Measurements from ENCODE around the gene TPGS2.
A peak's percentile ranks its signal among the peaks of the same experiment; 100 is the strongest.

The TPGS2 gene

DNA sequence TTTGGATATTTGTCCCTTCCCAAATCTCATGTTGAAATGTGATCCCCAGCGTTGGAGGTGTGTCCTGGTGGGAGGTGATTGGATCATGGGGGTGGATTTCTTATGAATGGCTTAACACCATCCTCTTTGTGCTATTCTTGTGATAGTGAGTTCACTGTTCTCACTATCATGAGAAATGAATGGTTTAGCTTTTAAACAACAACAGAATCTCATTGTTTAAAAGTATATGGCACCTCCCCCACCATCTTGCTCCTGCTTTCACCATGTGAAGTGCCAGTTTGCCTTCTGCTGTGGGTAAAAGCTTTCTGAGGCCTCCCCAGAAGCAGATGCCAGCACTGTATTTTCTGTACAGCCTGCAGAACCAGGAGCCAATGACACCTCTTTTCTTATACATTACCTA, 38.3 kb upstream of the TPGS2 start:
- no peak overlapping the region for H3K27ac ChIP-seq (ENCODE audit: low read length, poor library complexity, severe bottlenecking)
- no peak overlapping the region for H2BK12ac ChIP-seq (ENCODE audit: low read length in 2 of 2)
- H3K36me3 ChIP-seq (ENCODE audit: control insufficient read depth in 1 of 2, insufficient read depth in 2 of 2, low read depth in 1 of 2, low read length in 2 of 2): peaks cover 0 to 4% of the 10 kb centered on the region in 2 experiments
- H3K4me3 ChIP-seq (ENCODE audit: insufficient read depth in 1 of 2, low read depth in 1 of 2, low read length in 2 of 2): no peak overlapping the region
- no peaks in the 10 kb centered on the region for H3K27me3 ChIP-seq (ENCODE audit: control insufficient read depth in 1 of 2, insufficient read depth in 1 of 2, low read length in 2 of 2)
- no peaks in the 10 kb centered on the region for H3K9me3 ChIP-seq (ENCODE audit: control insufficient read depth, low read length)
- H2BK5ac ChIP-seq (ENCODE audit: low read depth, low read length, poor library complexity, severe bottlenecking): no peak overlapping the region
- peaks cover 1% of the 10 kb centered on the region for H3K4me1 ChIP-seq (ENCODE audit: control insufficient read depth, insufficient read depth, low read depth, low read length)
- H3K4me2 ChIP-seq (ENCODE audit: low read length, poor library complexity, severe bottlenecking): no peak overlapping the region
- no peak overlapping the region for H3K9ac ChIP-seq (ENCODE audit: low read length)
- H4K91ac ChIP-seq (ENCODE audit: low read length): no peak overlapping the region
- WGBS: no CpG with 5 or more reads among the region's 1 CpG
- no peak overlapping the region for H3K23ac ChIP-seq (ENCODE audit: low read length in 2 of 2)
- no peak for DNase-seq
- H3K18ac ChIP-seq (ENCODE audit: low read depth in 1 of 2, low read length in 2 of 2): no peak overlapping the region
- no peak overlapping the region for H2BK120ac ChIP-seq (ENCODE audit: low read depth, low read length)
- H2AK5ac ChIP-seq (ENCODE audit: low read length, severe bottlenecking): no peak overlapping the region
- H2BK15ac ChIP-seq (ENCODE audit: low read depth, poor library complexity, severe bottlenecking): no peak overlapping the region
- no peak overlapping the region for H3K4ac ChIP-seq (ENCODE audit: low read depth in 1 of 2, low read length in 2 of 2)
- peaks cover 5% of the 10 kb centered on the region for H3K79me1 ChIP-seq (replicated peaks; ENCODE audit: low read length, poor library complexity, severe bottlenecking)
- no peak overlapping the region for H2AFZ ChIP-seq (ENCODE audit: low read depth, low read length)
- no peak overlapping the region for H4K8ac ChIP-seq (ENCODE audit: low read length)
- no peak overlapping the region for H3K14ac ChIP-seq (ENCODE audit: low read length in 2 of 2)

DNA sequence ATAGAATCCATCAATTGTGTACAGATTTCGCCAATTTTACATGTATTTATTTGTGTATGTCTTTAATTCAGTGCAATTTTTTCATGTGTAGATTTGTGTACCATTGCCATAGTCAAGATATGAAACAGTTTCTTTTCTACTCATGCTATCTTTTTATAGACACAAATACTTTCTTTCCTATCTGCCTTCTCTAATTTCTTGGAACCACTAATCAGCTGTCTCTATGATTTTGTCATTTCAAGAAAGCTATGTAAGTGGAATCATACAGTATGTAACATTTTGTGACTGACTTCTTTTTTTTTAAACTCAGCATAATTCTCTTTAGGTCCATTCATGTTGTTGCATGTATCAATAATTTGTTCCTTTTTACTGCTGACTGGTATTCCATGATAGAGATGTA, 33.4 kb upstream of the TPGS2 start:
- Histone ChIP-seq H3K14ac (ENCODE audit: low read length in 2 of 2) (no peak overlapping the region), H2BK15ac (ENCODE audit: low read depth, poor library complexity, severe bottlenecking) (no peak overlapping the region), H3K36me3 (ENCODE audit: control insufficient read depth in 1 of 2, insufficient read depth in 2 of 2, low read depth in 1 of 2, low read length in 2 of 2) (peaks cover 0 to 6% of the 10 kb centered on the region in 2 experiments), H3K23ac (ENCODE audit: low read length in 2 of 2) (no peak overlapping the region), H3K27me3 (ENCODE audit: control insufficient read depth in 1 of 2, insufficient read depth in 1 of 2, low read length in 2 of 2) (no peaks in the 10 kb centered on the region), H2BK120ac (ENCODE audit: low read depth, low read length) (no peak overlapping the region), H3K27ac (ENCODE audit: low read length, poor library complexity, severe bottlenecking) (no peak overlapping the region), H2AK5ac (ENCODE audit: low read length, severe bottlenecking) (no peak overlapping the region), H3K9me3 (ENCODE audit: control insufficient read depth, low read length) (no peaks in the 10 kb centered on the region), H4K91ac (ENCODE audit: low read length) (no peak overlapping the region), H3K4me3 (ENCODE audit: insufficient read depth in 1 of 2, low read depth in 1 of 2, low read length in 2 of 2) (no peak overlapping the region), H3K4me2 (ENCODE audit: low read length, poor library complexity, severe bottlenecking) (no peak overlapping the region), H3K9ac (ENCODE audit: low read length) (no peak overlapping the region), H2BK5ac (ENCODE audit: low read depth, low read length, poor library complexity, severe bottlenecking) (no peak overlapping the region), H3K4me1 (ENCODE audit: control insufficient read depth, insufficient read depth, low read depth, low read length) (no peaks in the 10 kb centered on the region), H3K79me1 (replicated peaks; ENCODE audit: low read length, poor library complexity, severe bottlenecking) (peaks cover 5% of the 10 kb centered on the region), H2AFZ (ENCODE audit: low read depth, low read length) (no peak overlapping the region), H3K4ac (ENCODE audit: low read depth in 1 of 2, low read length in 2 of 2) (no peak overlapping the region), H2BK12ac (ENCODE audit: low read length in 2 of 2) (no peak overlapping the region), H3K18ac (ENCODE audit: low read depth in 1 of 2, low read length in 2 of 2) (no peak overlapping the region), H4K8ac (ENCODE audit: low read length) (no peak overlapping the region)
- no peak for DNase-seq
- no CpG with 5 or more reads among the region's 1 CpG for WGBS

DNA sequence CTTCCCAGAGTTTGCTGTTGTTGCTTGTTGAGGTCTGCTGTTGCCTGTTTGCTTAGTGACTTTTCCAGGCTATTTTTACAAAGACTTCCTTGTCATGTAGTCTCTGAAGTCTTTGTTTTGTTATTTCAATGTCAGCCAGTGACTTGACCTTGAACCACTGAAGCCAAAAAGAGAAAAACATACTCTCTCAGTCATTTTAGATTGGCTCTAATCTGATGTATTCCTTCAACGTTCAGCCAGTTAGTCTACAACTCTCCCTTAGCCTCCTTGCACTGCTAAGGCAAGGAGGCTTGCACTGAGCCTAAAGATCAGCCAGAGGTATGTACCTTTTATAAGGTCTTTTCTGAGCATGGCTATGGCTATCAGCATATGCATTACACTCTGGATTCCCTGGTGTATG, 28.0 kb upstream of the TPGS2 start:
- Histone ChIP-seq H3K27ac (ENCODE audit: low read length, poor library complexity, severe bottlenecking) (no peak overlapping the region), H2BK5ac (ENCODE audit: low read depth, low read length, poor library complexity, severe bottlenecking) (no peak overlapping the region), H3K9me3 (ENCODE audit: control insufficient read depth, low read length) (peaks cover 9% of the 10 kb centered on the region), H2BK15ac (ENCODE audit: low read depth, poor library complexity, severe bottlenecking) (no peak overlapping the region), H3K79me1 (replicated peaks; ENCODE audit: low read length, poor library complexity, severe bottlenecking) (peaks cover 3% of the 10 kb centered on the region), H2BK12ac (ENCODE audit: low read length in 2 of 2) (no peak overlapping the region), H3K27me3 (ENCODE audit: control insufficient read depth in 1 of 2, insufficient read depth in 1 of 2, low read length in 2 of 2) (no peaks in the 10 kb centered on the region), H3K4me2 (ENCODE audit: low read length, poor library complexity, severe bottlenecking) (no peak overlapping the region), H3K4me3 (ENCODE audit: insufficient read depth in 1 of 2, low read depth in 1 of 2, low read length in 2 of 2) (no peak overlapping the region), H3K4me1 (ENCODE audit: control insufficient read depth, insufficient read depth, low read depth, low read length) (no peaks in the 10 kb centered on the region), H3K14ac (ENCODE audit: low read length in 2 of 2) (no peak overlapping the region), H3K4ac (ENCODE audit: low read depth in 1 of 2, low read length in 2 of 2) (no peak overlapping the region), H3K23ac (ENCODE audit: low read length in 2 of 2) (no peak overlapping the region), H4K8ac (ENCODE audit: low read length) (no peak overlapping the region), H3K9ac (ENCODE audit: low read length) (no peak overlapping the region), H3K18ac (ENCODE audit: low read depth in 1 of 2, low read length in 2 of 2) (no peak overlapping the region), H3K36me3 (ENCODE audit: control insufficient read depth in 1 of 2, insufficient read depth in 2 of 2, low read depth in 1 of 2, low read length in 2 of 2) (peaks cover 4 to 6% of the 10 kb centered on the region in 2 experiments), H2BK120ac (ENCODE audit: low read depth, low read length) (no peak overlapping the region), H4K91ac (ENCODE audit: low read length) (no peak overlapping the region), H2AK5ac (ENCODE audit: low read length, severe bottlenecking) (no peak overlapping the region), H2AFZ (ENCODE audit: low read depth, low read length) (no peak overlapping the region)
- whole genome bisulfite sequencing: 80% methylated on average over 1 of the region's 1 CpG
- no peak for DNase-seq

DNA sequence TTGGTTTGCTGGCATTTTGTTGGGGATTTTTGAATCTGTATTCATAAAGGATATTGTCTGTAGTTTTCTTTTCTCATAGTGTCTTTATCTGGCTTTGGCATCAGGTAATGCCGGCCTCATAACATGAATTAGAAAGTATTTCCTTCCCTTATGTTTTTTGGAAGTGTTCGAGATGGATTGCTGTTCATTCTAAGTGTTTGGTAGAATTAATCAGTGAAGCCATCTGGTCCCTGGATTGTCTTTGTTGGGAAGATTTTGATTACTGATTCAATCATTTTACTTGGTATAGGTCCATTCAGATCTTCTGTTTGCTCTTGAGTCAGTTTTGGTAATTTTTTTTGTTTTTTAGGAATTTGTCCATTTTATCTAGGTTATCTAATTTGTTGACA, 22.4 kb upstream of the TPGS2 start:
- Histone ChIP-seq H3K4ac (ENCODE audit: low read depth in 1 of 2, low read length in 2 of 2) (no peak overlapping the region), H2BK15ac (ENCODE audit: low read depth, poor library complexity, severe bottlenecking) (no peak overlapping the region), H2BK120ac (ENCODE audit: low read depth, low read length) (no peak overlapping the region), H2AFZ (ENCODE audit: low read depth, low read length) (no peak overlapping the region), H3K27ac (ENCODE audit: low read length, poor library complexity, severe bottlenecking) (no peak overlapping the region), H3K4me2 (ENCODE audit: low read length, poor library complexity, severe bottlenecking) (no peak overlapping the region), H3K79me1 (replicated peaks; ENCODE audit: low read length, poor library complexity, severe bottlenecking) (peaks cover 3% of the 10 kb centered on the region), H3K18ac (ENCODE audit: low read depth in 1 of 2, low read length in 2 of 2) (no peak overlapping the region), H3K23ac (ENCODE audit: low read length in 2 of 2) (no peak overlapping the region), H3K4me3 (ENCODE audit: insufficient read depth in 1 of 2, low read depth in 1 of 2, low read length in 2 of 2) (no peak overlapping the region), H3K27me3 (ENCODE audit: control insufficient read depth in 1 of 2, insufficient read depth in 1 of 2, low read length in 2 of 2) (no peaks in the 10 kb centered on the region), H4K8ac (ENCODE audit: low read length) (no peak overlapping the region), H3K14ac (ENCODE audit: low read length in 2 of 2) (no peak overlapping the region), H3K36me3 (ENCODE audit: control insufficient read depth in 1 of 2, insufficient read depth in 2 of 2, low read depth in 1 of 2, low read length in 2 of 2) (peaks cover 4 to 6% of the 10 kb centered on the region in 2 experiments), H3K9ac (ENCODE audit: low read length) (peak overlapping the region; percentile 59), H2BK5ac (ENCODE audit: low read depth, low read length, poor library complexity, severe bottlenecking) (no peak overlapping the region), H4K91ac (ENCODE audit: low read length) (no peak overlapping the region), H2BK12ac (ENCODE audit: low read length in 2 of 2) (no peak overlapping the region), H3K4me1 (ENCODE audit: control insufficient read depth, insufficient read depth, low read depth, low read length) (no peaks in the 10 kb centered on the region), H3K9me3 (ENCODE audit: control insufficient read depth, low read length) (peaks cover 11% of the 10 kb centered on the region), H2AK5ac (ENCODE audit: low read length, severe bottlenecking) (no peak overlapping the region)
- WGBS: 93% methylated on average over 2 of the region's 2 CpGs
- no peak for DNase-seq
